ENCODE data around the gene C7orf33.

Gene C7orf33

DNA sequence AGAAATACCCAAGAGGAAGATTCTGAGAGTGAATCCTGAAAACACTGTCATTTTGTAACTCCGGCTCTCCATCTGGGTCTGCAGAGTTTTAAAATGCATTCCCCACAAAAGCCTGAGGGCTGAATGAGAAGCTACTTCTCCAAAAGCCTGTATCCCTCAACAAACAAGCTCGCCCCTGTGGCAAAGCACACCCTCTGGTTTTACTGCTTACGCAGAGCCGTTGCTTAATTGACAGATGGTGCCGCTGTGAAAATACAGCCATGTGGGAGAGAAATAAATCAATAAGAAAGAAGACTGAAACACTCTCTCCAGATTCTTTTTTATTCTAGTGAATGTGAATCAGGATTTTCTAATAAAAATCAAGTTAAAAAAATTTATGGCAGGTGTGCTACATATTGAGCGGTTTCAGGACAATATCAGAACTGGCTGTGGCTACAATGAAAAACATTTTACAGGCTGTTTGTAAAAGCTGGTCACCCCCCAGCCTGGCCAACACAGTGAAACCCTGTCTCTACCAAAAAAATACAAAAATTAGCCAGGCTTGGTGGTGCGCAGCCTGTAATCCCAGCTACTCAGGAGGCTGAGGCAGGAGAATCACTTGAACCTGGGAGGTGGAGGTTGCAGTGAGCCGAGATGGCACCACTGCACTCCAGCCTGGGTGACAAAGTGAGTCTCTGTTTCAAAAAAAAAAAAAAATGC lies 32.5 kb downstream of the C7orf33 start:
- no peak overlapping the region for H3K27ac ChIP-seq (replicated peaks)
- H3K27me3 ChIP-seq (ENCODE audit: insufficient read depth, poor library complexity, severe bottlenecking) = no peaks in the 10 kb centered on the region
- no peak for TF ChIP-seq GABPA (IDR thresholded peaks at IDR 0.05; ENCODE audit: low read depth)
- no peak for TF ChIP-seq SPI1 (IDR thresholded peaks at IDR 0.05; ENCODE audit: borderline replicate concordance, low read depth)
- TF ChIP-seq, protein P1, sequence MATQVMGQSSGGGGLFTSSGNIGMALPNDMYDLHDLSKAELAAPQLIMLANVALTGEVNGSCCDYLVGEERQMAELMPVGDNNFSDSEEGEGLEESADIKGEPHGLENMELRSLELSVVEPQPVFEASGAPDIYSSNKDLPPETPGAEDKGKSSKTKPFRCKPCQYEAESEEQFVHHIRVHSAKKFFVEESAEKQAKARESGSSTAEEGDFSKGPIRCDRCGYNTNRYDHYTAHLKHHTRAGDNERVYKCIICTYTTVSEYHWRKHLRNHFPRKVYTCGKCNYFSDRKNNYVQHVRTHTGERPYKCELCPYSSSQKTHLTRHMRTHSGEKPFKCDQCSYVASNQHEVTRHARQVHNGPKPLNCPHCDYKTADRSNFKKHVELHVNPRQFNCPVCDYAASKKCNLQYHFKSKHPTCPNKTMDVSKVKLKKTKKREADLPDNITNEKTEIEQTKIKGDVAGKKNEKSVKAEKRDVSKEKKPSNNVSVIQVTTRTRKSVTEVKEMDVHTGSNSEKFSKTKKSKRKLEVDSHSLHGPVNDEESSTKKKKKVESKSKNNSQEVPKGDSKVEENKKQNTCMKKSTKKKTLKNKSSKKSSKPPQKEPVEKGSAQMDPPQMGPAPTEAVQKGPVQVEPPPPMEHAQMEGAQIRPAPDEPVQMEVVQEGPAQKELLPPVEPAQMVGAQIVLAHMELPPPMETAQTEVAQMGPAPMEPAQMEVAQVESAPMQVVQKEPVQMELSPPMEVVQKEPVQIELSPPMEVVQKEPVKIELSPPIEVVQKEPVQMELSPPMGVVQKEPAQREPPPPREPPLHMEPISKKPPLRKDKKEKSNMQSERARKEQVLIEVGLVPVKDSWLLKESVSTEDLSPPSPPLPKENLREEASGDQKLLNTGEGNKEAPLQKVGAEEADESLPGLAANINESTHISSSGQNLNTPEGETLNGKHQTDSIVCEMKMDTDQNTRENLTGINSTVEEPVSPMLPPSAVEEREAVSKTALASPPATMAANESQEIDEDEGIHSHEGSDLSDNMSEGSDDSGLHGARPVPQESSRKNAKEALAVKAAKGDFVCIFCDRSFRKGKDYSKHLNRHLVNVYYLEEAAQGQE (IDR thresholded peaks at IDR 0.05; ENCODE audit: insufficient replicate concordance, low read depth) = no peak
- no peak for TF ChIP-seq POLR2AphosphoS5 (IDR thresholded peaks at IDR 0.05; ENCODE audit: low read depth)
- TF ChIP-seq, protein P2, sequence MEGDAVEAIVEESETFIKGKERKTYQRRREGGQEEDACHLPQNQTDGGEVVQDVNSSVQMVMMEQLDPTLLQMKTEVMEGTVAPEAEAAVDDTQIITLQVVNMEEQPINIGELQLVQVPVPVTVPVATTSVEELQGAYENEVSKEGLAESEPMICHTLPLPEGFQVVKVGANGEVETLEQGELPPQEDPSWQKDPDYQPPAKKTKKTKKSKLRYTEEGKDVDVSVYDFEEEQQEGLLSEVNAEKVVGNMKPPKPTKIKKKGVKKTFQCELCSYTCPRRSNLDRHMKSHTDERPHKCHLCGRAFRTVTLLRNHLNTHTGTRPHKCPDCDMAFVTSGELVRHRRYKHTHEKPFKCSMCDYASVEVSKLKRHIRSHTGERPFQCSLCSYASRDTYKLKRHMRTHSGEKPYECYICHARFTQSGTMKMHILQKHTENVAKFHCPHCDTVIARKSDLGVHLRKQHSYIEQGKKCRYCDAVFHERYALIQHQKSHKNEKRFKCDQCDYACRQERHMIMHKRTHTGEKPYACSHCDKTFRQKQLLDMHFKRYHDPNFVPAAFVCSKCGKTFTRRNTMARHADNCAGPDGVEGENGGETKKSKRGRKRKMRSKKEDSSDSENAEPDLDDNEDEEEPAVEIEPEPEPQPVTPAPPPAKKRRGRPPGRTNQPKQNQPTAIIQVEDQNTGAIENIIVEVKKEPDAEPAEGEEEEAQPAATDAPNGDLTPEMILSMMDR (IDR thresholded peaks at IDR 0.05; ENCODE audit: insufficient read depth, low read length) = no peak
- no peak overlapping the region for H3K4me3 ChIP-seq (replicated peaks; ENCODE audit: insufficient read depth, low read length)
- peak in 1 of 2 experiments; percentile 80 for DNase-seq (ENCODE audit: low read depth in 1 of 2, low spot score in 1 of 2)

DNA sequence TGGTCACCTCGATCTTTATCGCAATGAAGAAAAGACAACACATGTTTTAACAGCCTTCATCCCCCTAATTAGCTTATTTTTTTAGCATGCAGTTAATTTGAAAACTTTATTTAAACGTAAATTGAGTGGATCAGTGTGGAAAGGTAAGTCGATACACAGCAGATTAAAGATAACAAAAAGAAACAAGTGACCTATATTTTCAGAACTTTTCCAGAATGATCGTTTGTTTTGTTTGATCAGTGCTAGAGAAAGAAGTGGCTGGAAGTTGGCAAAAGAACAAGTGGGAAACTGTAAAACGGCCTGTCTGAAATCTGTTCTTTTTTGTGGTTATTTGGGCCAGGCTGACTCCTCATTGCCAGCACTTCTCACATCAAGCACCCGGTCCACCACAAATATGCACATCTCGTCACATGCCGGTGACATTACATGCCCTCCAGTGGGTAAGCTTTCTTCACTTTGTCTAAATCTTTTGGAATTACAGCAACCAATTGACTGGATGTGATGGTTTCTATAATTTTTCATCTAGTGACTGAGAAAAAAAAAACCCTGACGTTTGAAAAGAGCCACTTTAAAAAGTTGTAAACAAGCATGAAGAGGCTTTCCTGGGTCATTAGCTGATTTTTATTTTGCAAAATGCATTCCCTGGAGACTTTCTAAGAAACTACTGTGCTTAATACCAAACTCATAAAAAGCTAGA lies 33.2 kb downstream of the C7orf33 start:
- H3K4me3 ChIP-seq (replicated peaks; ENCODE audit: insufficient read depth, low read length) = no peak overlapping the region
- H3K27me3 ChIP-seq (ENCODE audit: insufficient read depth, poor library complexity, severe bottlenecking) = no peaks in the 10 kb centered on the region
- DNase-seq (ENCODE audit: low read depth in 1 of 2, low spot score in 1 of 2) = no peak
- H3K27ac ChIP-seq (replicated peaks) = no peak overlapping the region
- TF ChIP-seq SPI1 (IDR thresholded peaks at IDR 0.05; ENCODE audit: borderline replicate concordance, low read depth) (no peak), GABPA (IDR thresholded peaks at IDR 0.05; ENCODE audit: low read depth) (no peak), POLR2AphosphoS5 (IDR thresholded peaks at IDR 0.05; ENCODE audit: low read depth) (no peak)
- TF ChIP-seq, protein P1 (IDR thresholded peaks at IDR 0.05; ENCODE audit: insufficient replicate concordance, low read depth) = no peak
- TF ChIP-seq, protein P2 (IDR thresholded peaks at IDR 0.05; ENCODE audit: insufficient read depth, low read length) = no peak

DNA sequence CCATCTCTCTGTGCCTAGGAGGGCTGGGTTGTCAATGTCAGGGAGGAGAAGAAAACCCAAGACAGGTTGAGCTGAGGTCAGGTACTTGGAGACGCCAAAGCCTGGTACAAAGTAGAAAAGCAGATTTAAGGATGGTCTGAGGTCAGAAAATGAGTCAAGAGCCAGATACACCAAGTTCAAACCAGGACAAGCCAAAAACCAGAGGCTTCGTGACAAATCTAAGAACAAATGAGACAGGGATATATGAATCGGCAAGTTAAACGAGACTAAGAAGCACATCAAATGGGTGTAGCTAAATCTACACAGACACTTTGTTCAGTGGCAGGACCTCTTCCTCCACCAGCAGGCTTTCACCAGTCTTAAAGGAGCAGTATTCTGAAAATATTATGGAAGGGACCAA lies 34.2 kb downstream of the C7orf33 start:
- TF ChIP-seq, protein P2 (IDR thresholded peaks at IDR 0.05; ENCODE audit: insufficient read depth, low read length) = no peak
- no peak for TF ChIP-seq POLR2AphosphoS5 (IDR thresholded peaks at IDR 0.05; ENCODE audit: low read depth)
- TF ChIP-seq, protein P1 (IDR thresholded peaks at IDR 0.05; ENCODE audit: insufficient replicate concordance, low read depth) = no peak
- TF ChIP-seq SPI1 (IDR thresholded peaks at IDR 0.05; ENCODE audit: borderline replicate concordance, low read depth) = no peak
- no peak for TF ChIP-seq GABPA (IDR thresholded peaks at IDR 0.05; ENCODE audit: low read depth)
- Histone ChIP-seq H3K27ac (replicated peaks) (no peak overlapping the region), H3K27me3 (ENCODE audit: insufficient read depth, poor library complexity, severe bottlenecking) (no peaks in the 10 kb centered on the region), H3K4me3 (replicated peaks; ENCODE audit: insufficient read depth, low read length) (no peak overlapping the region)
- DNase-seq (ENCODE audit: low read depth in 1 of 2, low spot score in 1 of 2) = no peak
